COLO829 (cell line): ENCODE measurements around the gene SVEP1.

Experiments
- DNase-seq: peaks from one replicate; pipeline ENCODE4 v3.0.0; 2012; ENCODE audit warnings: low spot score

Gene SVEP1

DNA sequence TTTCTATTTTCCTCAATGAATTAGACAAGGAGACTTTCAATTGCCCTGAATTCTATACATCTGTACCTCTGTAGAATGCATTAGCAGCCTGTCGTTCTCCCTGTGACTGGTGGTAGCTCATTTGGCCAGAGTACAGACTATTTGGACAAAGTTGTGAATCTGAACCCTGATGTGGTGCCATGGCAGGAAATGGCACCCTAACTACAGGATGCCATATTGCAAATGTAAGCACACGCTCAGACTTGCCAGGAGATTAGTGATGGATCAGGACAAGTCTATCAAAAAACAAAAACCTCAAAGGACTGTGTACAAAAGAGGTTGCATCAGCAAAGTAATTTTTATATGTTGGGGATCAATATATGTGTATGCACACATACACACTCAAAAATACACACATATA, 58.3 kb downstream of the SVEP1 start:
- no peak for DNase-seq

DNA sequence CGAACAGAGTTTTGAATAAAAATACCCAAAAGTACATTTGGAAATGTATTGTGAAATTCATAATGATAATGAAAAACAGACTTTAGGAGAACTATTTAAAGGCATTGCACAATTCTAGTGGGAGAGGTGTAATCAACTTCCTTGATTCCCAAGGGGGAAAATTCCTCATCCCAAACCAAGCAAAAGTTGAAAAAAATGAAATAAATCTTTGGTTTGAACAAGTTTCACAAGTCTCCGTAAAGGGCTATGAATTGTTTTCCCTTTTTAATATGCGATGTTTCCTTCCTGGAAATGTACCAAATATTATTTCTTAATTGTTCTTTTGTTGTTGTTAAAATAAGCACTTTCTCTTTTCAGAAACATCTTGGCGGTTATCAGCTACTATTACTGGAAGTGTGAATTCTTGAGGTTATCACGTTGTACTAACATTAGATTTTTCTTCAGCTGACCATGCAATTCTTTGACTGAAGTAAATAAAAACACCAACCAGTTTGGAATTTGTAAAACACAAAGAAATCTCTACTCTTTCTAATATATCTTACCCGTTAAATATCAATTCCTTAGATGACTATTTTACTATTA, 59.3 kb downstream of the SVEP1 start:
- DNase-seq: no peak

- DNase-seq: no peak
Measured at GRCh38 chr9:110517483-110517882, 62.1 kb downstream of the SVEP1 start.

DNA sequence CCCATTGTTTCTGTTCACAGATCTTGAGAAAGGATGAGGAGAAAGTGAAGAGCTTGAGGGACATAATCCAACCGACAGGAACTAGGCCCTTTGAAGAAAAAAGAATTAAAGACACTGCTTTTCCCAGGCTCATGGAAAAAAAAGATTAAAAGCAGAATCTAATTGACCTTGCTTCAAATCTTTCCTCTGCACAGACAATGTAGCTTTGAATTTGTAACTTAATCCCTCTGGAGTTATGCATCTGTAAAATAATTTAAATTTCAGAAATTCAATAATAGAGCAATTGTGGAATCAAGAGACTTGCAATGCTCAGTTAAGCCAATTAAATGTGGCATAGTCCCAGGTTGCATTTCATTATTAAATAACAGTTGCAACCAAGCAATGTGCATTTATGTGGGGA, 64.6 kb downstream of the SVEP1 start:
- DNase-seq: no peak

GRCh38 chr9:110512817-110513216, 66.7 kb downstream of the SVEP1 start:
- no peak for DNase-seq

GRCh38 chr9:110509792-110510191, 69.7 kb downstream of the SVEP1 start:
- no peak for DNase-seq

GRCh38 chr9:110502842-110503241, 76.7 kb downstream of the SVEP1 start:
- no peak for DNase-seq

DNA sequence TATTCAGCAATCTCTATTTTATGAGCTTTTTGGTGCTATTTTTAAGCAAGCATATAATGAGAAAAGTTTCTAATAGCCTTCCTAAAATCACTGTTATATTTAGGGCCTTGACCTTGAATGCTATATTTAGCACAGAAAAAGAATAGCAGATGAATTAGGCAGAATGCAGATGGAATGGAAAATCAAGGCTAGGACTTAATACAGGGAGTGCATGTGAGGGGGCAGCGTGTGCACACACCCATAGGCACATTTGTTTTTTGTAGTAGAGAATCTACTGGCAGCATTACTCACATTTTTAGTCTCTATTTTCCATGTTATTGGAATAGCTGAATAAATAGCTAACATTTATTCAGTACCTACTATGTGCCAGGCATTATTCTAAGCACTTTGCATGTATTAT, 79.9 kb downstream of the SVEP1 start:
- no peak for DNase-seq

DNA sequence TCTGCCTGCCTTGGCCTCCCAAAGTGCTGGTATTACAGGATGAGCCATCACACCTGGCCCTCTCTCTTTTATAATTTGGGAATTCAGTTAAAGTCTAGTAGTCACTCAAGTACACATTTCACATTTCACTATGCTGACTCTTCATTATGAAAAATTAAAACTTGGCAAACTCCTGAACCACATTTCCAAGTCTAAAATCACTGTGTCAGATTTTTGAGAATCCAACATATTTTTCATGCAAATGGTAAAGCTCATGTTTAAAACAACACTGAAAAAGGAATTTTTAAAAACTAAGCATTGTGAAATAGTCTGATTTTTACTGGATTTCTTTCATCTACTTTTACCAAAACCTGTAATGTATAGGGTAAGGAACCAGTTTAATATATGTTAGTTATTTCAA, 92.3 kb downstream of the SVEP1 start:
- DNase-seq: no peak

DNA sequence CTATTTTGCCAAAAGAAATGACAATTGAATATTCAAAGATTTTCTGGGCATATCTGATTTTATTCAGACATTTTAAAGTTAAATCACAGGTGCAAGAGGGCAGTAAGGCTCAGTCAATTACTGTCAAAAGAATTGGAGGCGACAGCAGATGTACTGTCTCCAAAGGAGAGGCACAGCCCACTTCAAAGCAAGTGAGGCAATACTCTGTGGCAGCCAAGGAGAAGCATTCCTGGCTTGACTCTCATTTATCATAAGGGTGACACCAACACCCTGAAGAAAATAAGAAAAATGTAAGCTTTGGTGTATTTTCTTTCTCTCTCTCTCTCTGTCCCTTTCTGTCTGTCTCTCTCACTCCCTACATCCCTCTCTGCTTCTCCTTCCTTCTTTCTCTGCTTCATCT, 93.3 kb downstream of the SVEP1 start:
- no peak for DNase-seq

GRCh38 chr9:110479481-110479880, 100.1 kb downstream of the SVEP1 start:
- peak; percentile 62 for DNase-seq

GRCh38 chr9:110476251-110476650, 103.3 kb downstream of the SVEP1 start:
- no peak for DNase-seq

DNA sequence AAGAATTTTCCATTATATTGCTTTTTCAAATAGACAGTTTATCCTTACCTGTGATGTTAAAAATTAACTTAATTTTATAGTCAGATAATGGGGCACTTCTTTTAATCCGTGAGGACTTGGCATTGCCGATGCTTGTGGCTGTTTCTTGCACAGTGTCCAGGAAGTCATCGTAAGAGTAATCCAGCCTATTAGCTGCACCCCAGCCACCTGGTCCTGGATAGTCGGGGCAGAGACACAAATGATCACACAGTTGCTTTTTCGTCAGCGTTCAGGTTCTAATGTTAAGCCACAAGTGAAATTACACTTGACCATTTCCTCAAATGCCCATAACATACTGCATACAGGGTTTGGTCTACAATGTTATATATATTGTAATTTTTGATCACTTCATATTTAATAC, 107.4 kb downstream of the SVEP1 start:
- DNase-seq: no peak

DNA sequence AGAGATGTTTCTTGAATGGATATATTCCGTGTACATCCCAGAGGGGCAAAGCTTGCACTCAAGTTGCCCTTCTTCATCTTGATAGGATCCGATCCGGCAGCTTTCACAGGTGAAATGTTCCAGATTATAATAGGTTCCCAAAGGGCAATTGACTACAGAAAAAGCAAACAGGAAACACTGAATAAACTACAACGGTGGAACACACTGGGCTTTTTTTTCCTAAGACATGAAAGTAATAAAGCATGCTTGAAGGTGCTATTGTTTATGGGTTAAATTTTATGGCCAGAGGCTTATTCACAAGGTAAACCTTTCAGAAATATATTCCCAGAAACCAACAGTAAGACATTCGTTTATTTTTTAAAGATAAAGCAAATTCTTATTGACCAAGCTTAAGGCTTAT, 110.6 kb downstream of the SVEP1 start:
- DNase-seq: no peak

GRCh38 chr9:110465190-110465589, 114.4 kb downstream of the SVEP1 start:
- DNase-seq: no peak

DNA sequence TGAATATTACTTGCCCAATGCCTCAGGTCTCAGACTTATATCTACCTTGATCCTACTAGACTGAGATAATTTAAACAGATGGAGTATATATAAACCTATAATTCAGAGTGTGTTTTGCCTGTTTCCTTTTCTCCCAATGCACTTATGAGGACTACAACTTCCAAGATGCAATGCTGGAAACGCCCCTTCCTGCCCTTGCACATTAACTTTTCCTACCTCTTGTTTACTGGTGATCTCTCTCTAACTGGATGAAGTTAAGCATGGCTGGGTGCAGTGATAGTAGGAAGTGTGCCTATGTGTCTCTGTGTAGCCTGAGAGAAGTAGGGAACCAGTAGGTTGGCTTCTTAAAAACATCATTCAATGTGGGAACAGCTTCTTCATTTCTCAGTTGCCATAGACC, 115.2 kb downstream of the SVEP1 start:
- DNase-seq: no peak

GRCh38 chr9:110463499-110463898, 116.0 kb downstream of the SVEP1 start:
- no peak for DNase-seq

GRCh38 chr9:110457245-110457644, 122.3 kb downstream of the SVEP1 start:
- no peak for DNase-seq

GRCh38 chr9:110456681-110457080, 122.9 kb downstream of the SVEP1 start:
- no peak for DNase-seq

GRCh38 chr9:110455860-110456259, 123.7 kb downstream of the SVEP1 start:
- DNase-seq: no peak

DNA sequence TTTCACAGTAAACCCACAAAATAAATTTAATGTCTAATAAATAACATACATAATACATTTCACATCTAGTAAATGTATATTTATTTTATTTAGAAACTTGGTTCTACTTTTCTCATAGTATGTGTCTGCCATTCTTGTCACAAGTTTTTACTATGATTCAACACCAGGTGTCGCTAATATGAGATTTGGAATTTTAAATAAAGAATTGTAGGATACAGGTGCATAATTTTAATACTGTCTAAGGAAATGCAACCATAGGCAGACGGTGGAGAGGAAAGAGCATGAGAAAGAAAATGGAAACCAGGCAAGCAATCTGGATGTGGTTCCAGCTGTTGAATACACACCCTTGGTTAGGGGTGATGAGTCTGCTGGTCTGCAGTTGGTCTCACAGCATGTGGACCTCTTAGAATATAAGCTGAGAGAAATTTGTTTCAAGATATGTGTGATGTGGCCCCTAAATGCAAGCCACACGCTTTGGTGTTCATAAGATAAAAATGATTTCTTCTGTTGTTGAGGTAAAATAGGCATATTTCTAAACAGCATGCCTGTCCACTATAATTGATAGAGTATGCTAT, 127.2 kb downstream of the SVEP1 start:
- DNase-seq: no peak

GRCh38 chr9:110451726-110452125, 127.8 kb downstream of the SVEP1 start:
- DNase-seq: no peak

GRCh38 chr9:110447476-110447875, 132.1 kb downstream of the SVEP1 start:
- no peak for DNase-seq

DNA sequence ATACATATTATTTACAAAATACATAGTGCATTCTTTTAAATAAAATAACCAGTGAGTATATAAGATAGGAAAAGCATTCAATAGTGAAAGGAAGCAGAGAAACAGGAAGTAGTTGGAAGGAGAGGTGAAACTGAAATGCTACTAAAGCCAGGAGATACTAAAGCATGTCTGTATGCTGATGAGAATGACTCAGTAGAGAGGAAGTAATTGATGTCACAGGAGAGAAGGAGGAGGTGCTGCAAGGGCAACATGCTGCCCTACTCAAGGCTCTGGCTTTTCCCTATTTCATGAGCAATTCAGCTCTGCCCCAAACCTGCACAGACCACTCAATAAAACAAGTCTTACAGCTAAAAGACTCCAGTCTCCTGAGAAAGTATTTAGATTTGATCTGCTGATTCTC, 133.4 kb downstream of the SVEP1 start:
- no peak for DNase-seq

GRCh38 chr9:110444911-110445310, 134.6 kb downstream of the SVEP1 start:
- no peak for DNase-seq
